Measurements from ENCODE around the gene ST3GAL5.

GRCh38 chr2:85819811-85820510 lies 68.8 kb downstream of the ST3GAL5 start:
- TF ChIP-seq CTCF (IDR thresholded peaks at IDR 0.05) = no peak
- no peak for TF ChIP-seq EZH2 (IDR thresholded peaks at IDR 0.05; ENCODE audit: borderline replicate concordance, insufficient read depth, low read depth, low read length, poor library complexity, severe bottlenecking)

All from B cell (primary cell).